ENCODE results near the gene ULBP1. TPM values are rescaled to one million over a fixed set of nuclear protein-coding genes. Genes with fewer than 3 reads are reported as not detected.
"Not testable (repeated sequence)": the region's sequence is repeated elsewhere in the genome, so short reads cannot be mapped to it uniquely, and the experiment has no call there.

ULBP1 gene
- total RNA-seq, 1 experiment from 2014 or later, result 1.6 TPM

DNA sequence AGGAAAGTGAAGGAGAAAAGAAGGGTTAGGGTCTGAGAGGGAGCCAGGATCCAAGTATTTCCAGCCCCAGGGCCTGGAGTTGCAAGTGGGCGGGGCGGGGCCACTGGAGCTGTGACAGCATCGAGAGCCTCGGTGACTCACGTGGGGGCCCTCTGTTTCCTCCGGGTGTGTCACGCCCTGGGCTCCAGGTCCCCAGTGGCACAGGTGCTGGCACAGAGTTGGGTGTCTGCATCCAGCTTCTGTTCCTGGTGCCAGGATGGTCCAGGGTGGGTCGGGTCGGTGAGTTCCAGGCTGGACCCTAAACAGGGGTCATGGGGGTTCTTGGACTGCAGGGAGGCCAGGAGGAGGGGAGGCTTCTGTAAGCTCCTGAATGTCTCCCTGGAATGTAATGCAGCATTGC is 44.8 kb downstream of the ULBP1 start:
- WGBS (ENCODE audit: extremely low coverage, insufficient read length, low lambda C conversion rate), result no CpG with 5 or more reads among the region's 9 CpGs
- Mint-ChIP-seq H3K27ac (no peak overlapping the region), H3K4me1 (peaks cover 7 to 8% of the 10 kb centered on the region in 2 experiments), H3K36me3 (ENCODE audit: insufficient read depth in 1 of 3, low read depth in 3 of 3) (no peaks in the 10 kb centered on the region), H3K27me3 (ENCODE audit: low read depth) (peaks cover 82% of the 10 kb centered on the region), H3K4me3 (no peak overlapping the region; a peak in 1 of 5 replicates), H3K9me3 (peaks cover 0 to 2% of the 10 kb centered on the region in 2 experiments; a peak in 3 of 5 replicates)
- Histone ChIP-seq H3K18ac (ENCODE audit: insufficient read length, low read depth, low read length) (no peak overlapping the region), H4K20me1 (ENCODE audit: control insufficient read depth, insufficient read depth, insufficient read length) (no peaks in the 10 kb centered on the region), H2AK5ac (ENCODE audit: insufficient read length, low read length) (no peak overlapping the region), H3K4me2 (ENCODE audit: insufficient read depth, insufficient read length, low read length) (no peak overlapping the region), H2BK12ac (ENCODE audit: insufficient read length, low read depth, low read length) (no peak overlapping the region), H3K9ac (ENCODE audit: extremely low read depth, insufficient read length, low read length) (no peak overlapping the region), H2AFZ (ENCODE audit: low read length) (no peak overlapping the region), H3K23ac (ENCODE audit: insufficient read length, low read depth, low read length) (no peak overlapping the region), H3K4me1 (ENCODE audit: insufficient read depth, low read length) (no peaks in the 10 kb centered on the region), H3K27me3 (ENCODE audit: insufficient read depth, low read length) (peaks cover 41% of the 10 kb centered on the region), H4K91ac (ENCODE audit: insufficient read length, low read depth, low read length) (no peak overlapping the region), H4K5ac (ENCODE audit: insufficient read length, low read depth, low read length) (no peak overlapping the region), H3K23me2 (ENCODE audit: insufficient read length, low read depth, low read length, poor library complexity, severe bottlenecking) (peaks cover 5% of the 10 kb centered on the region), H3T11ph (ENCODE audit: low read length) (no peak overlapping the region), H3K14ac (ENCODE audit: insufficient read depth, low read length) (no peak overlapping the region), H3K4ac (ENCODE audit: low read depth, low read length) (no peak overlapping the region), H3K27ac (ENCODE audit: insufficient read length, low read depth, low read length) (no peak overlapping the region), H2BK5ac (ENCODE audit: insufficient read length, low read length) (no peak overlapping the region), H3K79me2 (ENCODE audit: insufficient read depth, low read length) (no peaks in the 10 kb centered on the region), H4K8ac (replicated peaks; ENCODE audit: insufficient read length, low read depth, low read length) (no peak overlapping the region), H3K9me3 (ENCODE audit: control insufficient read depth, low read depth, low read length) (no peaks in the 10 kb centered on the region), H3K56ac (ENCODE audit: insufficient read length, low read depth, low read length) (no peak overlapping the region), H2BK120ac (ENCODE audit: low read depth, low read length, poor library complexity, severe bottlenecking) (no peak overlapping the region), H2BK15ac (ENCODE audit: low read depth, low read length) (no peak overlapping the region), H2BK20ac (ENCODE audit: low read depth, low read length, poor library complexity, severe bottlenecking) (no peak overlapping the region), H3K79me1 (ENCODE audit: insufficient read depth, low read depth, low read length, poor library complexity, severe bottlenecking) (no peaks in the 10 kb centered on the region)
- TF ChIP-seq, protein P1, sequence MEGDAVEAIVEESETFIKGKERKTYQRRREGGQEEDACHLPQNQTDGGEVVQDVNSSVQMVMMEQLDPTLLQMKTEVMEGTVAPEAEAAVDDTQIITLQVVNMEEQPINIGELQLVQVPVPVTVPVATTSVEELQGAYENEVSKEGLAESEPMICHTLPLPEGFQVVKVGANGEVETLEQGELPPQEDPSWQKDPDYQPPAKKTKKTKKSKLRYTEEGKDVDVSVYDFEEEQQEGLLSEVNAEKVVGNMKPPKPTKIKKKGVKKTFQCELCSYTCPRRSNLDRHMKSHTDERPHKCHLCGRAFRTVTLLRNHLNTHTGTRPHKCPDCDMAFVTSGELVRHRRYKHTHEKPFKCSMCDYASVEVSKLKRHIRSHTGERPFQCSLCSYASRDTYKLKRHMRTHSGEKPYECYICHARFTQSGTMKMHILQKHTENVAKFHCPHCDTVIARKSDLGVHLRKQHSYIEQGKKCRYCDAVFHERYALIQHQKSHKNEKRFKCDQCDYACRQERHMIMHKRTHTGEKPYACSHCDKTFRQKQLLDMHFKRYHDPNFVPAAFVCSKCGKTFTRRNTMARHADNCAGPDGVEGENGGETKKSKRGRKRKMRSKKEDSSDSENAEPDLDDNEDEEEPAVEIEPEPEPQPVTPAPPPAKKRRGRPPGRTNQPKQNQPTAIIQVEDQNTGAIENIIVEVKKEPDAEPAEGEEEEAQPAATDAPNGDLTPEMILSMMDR (conservative IDR thresholded peaks at IDR 0.05), result no peak
- no peak for DNase-seq

- H3K18ac ChIP-seq (ENCODE audit: insufficient read length, low read depth, low read length); H2BK15ac ChIP-seq (ENCODE audit: low read depth, low read length); H3K9me3 ChIP-seq (ENCODE audit: control insufficient read depth, low read depth, low read length); H2AFZ ChIP-seq (ENCODE audit: low read length); H3K23ac ChIP-seq (ENCODE audit: insufficient read length, low read depth, low read length); H3K4ac ChIP-seq (ENCODE audit: low read depth, low read length); H2AK5ac ChIP-seq (ENCODE audit: insufficient read length, low read length); H3K79me2 ChIP-seq (ENCODE audit: insufficient read depth, low read length); H2BK12ac ChIP-seq (ENCODE audit: insufficient read length, low read depth, low read length); H3K27ac ChIP-seq (ENCODE audit: insufficient read length, low read depth, low read length); H3K4me3 Mint-ChIP-seq; H3K23me2 ChIP-seq (ENCODE audit: insufficient read length, low read depth, low read length, poor library complexity, severe bottlenecking); H3K9ac ChIP-seq (ENCODE audit: extremely low read depth, insufficient read length, low read length); H3K79me1 ChIP-seq (ENCODE audit: insufficient read depth, low read depth, low read length, poor library complexity, severe bottlenecking); DNase-seq; H3K9me3 Mint-ChIP-seq; H4K91ac ChIP-seq (ENCODE audit: insufficient read length, low read depth, low read length); H3K36me3 Mint-ChIP-seq (ENCODE audit: insufficient read depth in 1 of 3, low read depth in 3 of 3); H2BK5ac ChIP-seq (ENCODE audit: insufficient read length, low read length); H4K20me1 ChIP-seq (ENCODE audit: control insufficient read depth, insufficient read depth, insufficient read length); H4K5ac ChIP-seq (ENCODE audit: insufficient read length, low read depth, low read length); H3K56ac ChIP-seq (ENCODE audit: insufficient read length, low read depth, low read length); H2BK20ac ChIP-seq (ENCODE audit: low read depth, low read length, poor library complexity, severe bottlenecking); H3K14ac ChIP-seq (ENCODE audit: insufficient read depth, low read length); H4K8ac ChIP-seq (replicated peaks; ENCODE audit: insufficient read length, low read depth, low read length); H2BK120ac ChIP-seq (ENCODE audit: low read depth, low read length, poor library complexity, severe bottlenecking); H3T11ph ChIP-seq (ENCODE audit: low read length); H3K4me2 ChIP-seq (ENCODE audit: insufficient read depth, insufficient read length, low read length); H3K4me1 ChIP-seq (ENCODE audit: insufficient read depth, low read length); H3K27ac Mint-ChIP-seq: not testable (repeated sequence)
- Mint-ChIP-seq H3K27me3 (ENCODE audit: low read depth) (peaks cover 98% of the 10 kb centered on the region), H3K4me1 (peaks cover 2 to 11% of the 10 kb centered on the region in 2 experiments; a peak in 3 of 4 replicates)
- H3K27me3 ChIP-seq (ENCODE audit: insufficient read depth, low read length), result peaks cover 54% of the 10 kb centered on the region
- WGBS (ENCODE audit: extremely low coverage, insufficient read length, low lambda C conversion rate), result no CpG with 5 or more reads among the region's 8 CpGs
Measured at GRCh38 chr6:150012846-150013784, 49.4 kb downstream of the ULBP1 start.

Measured in H9 (cell line).